Rectal smooth muscle tissue (tissue), 1 donor: ENCODE measurements around the gene TSTD2.

ENCODE experiments used
- H3K27ac ChIP-seq: one replicate; pipeline ENCODE4 v1.7.0; 2013; ENCODE audit warnings: low read depth, low read length, inconsistent platforms
- H3K27me3 ChIP-seq: one replicate; pipeline ENCODE4 v1.7.0; 2013; ENCODE audit warnings: low read length; ENCODE audit not compliant: control insufficient read depth, insufficient read depth
- H3K36me3 ChIP-seq: one replicate; pipeline ENCODE4 v1.7.0; 2013; ENCODE audit warnings: low read length; ENCODE audit not compliant: control insufficient read depth, insufficient read depth
- H3K4me1 ChIP-seq: one replicate; pipeline ENCODE4 v1.7.0; 2013; ENCODE audit warnings: low read length; ENCODE audit not compliant: control insufficient read depth, insufficient read depth
- H3K4me3 ChIP-seq: one replicate; pipeline ENCODE4 v1.7.0; 2013; ENCODE audit warnings: low read length
- H3K9ac ChIP-seq: one replicate; pipeline ENCODE4 v1.7.0; 2013; ENCODE audit warnings: low read length

The TSTD2 gene

GRCh38 chr9:97555164-97555563 lies 78.0 kb downstream of the TSTD2 start:
- H3K9ac ChIP-seq, result no peak overlapping the region
- no peaks in the 10 kb centered on the region for H3K4me1 ChIP-seq
- H3K36me3 ChIP-seq, result peaks cover 2% of the 10 kb centered on the region
- no peaks in the 10 kb centered on the region for H3K27me3 ChIP-seq
- H3K27ac ChIP-seq, result no peak overlapping the region
- no peak overlapping the region for H3K4me3 ChIP-seq

DNA sequence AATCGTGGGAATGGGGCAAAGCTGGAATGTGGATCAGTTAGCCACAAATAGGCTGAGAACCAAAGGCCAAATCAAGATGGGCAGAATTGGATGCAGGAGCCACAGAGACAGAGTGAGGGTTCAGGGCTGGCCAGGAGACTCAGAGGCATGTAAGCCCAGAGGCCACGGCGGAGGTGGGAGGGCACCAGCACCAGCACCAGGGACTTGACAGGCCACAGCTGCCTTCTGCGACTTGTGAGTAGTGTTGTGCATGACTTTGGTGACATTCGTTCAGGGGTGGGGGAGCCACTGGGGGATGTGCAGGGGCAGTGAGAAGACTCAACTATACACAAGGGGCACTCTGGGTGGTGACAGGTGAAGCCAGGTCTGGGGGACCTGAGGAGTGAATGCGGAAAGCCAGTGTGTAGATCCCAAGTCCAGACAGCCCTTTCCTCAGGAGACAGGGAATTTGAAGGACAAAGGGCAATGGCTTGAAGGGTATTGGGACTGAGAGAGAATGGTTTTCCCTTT lies 78.5 kb downstream of the TSTD2 start:
- Histone ChIP-seq H3K4me3 (no peak overlapping the region), H3K27me3 (no peaks in the 10 kb centered on the region), H3K4me1 (no peaks in the 10 kb centered on the region), H3K9ac (no peak overlapping the region), H3K36me3 (peaks cover 2% of the 10 kb centered on the region), H3K27ac (no peak overlapping the region)

- H3K27ac ChIP-seq, result no peak overlapping the region
These were observed 79.3 kb downstream of the TSTD2 start for GRCh38 chr9:97553841-97554240.

GRCh38 chr9:97553141-97553540 lies 80.0 kb downstream of the TSTD2 start:
- Histone ChIP-seq H3K27ac (no peak overlapping the region), H3K9ac (no peak overlapping the region), H3K4me1 (no peaks in the 10 kb centered on the region), H3K36me3 (peaks cover 2% of the 10 kb centered on the region), H3K27me3 (no peaks in the 10 kb centered on the region), H3K4me3 (no peak overlapping the region)

More at GRCh38 chr9:97553841-97554240, 79.3 kb downstream of the TSTD2 start:
- Histone ChIP-seq H3K36me3 (peaks cover 2% of the 10 kb centered on the region), H3K27me3 (no peaks in the 10 kb centered on the region), H3K4me1 (no peaks in the 10 kb centered on the region), H3K9ac (no peak overlapping the region), H3K4me3 (no peak overlapping the region)

- H3K4me1 ChIP-seq, result peaks cover under 1% of the 10 kb centered on the region
- H3K27me3 ChIP-seq, result no peaks in the 10 kb centered on the region
- H3K27ac ChIP-seq, result no peak overlapping the region
- H3K9ac ChIP-seq, result no peak overlapping the region
- peaks cover 2% of the 10 kb centered on the region for H3K36me3 ChIP-seq
- H3K4me3 ChIP-seq, result no peak overlapping the region
These were observed 81.9 kb downstream of the TSTD2 start for GRCh38 chr9:97551308-97551707.

DNA sequence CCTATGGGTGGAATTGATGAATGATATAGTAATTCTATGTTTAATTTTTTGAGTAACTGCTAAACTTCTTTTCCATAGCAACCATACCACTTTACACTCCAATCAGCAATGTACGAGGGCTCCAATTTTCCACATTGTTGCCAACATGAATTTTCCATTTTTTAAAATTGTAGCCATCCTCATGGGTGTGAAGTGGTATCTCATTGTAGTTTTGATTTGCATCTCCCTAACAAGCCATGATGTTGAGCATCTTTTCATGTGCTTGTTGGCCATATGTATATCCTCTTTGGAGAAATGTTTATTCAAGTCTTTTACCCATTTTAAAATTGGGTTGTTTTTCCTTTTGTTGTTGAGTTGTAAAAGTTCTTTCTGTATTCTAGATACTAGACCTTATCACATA lies 82.8 kb downstream of the TSTD2 start:
- no peak overlapping the region for H3K9ac ChIP-seq
- no peak overlapping the region for H3K4me3 ChIP-seq
- H3K36me3 ChIP-seq, result peaks cover 2% of the 10 kb centered on the region
- H3K27me3 ChIP-seq, result no peaks in the 10 kb centered on the region
- peaks cover 5% of the 10 kb centered on the region for H3K4me1 ChIP-seq
- no peak overlapping the region for H3K27ac ChIP-seq
